Motor neuron (in vitro differentiated cells): ENCODE results near the gene DYNLT2. TPM values are rescaled to one million over a fixed set of nuclear protein-coding genes. Genes with fewer than 3 reads are reported as not detected.

Experiments used
- ATAC-seq, 8 experiments: fragments of 200-7000 bp; cut with Tn5 transposase; replicated peaks in 6 of 8; 2 replicates each; pipeline ENCODE4 v1.8.0; 2021; ENCODE audit warnings: mild to moderate bottlenecking in 8 of 8, moderate library complexity in 8 of 8
- H3K27ac ChIP-seq, 2 donors: fragments of 250-450 bp; sonication (Bioruptor Pico); 2 replicates each; pipeline ENCODE4 v1.9.0; 2021; ENCODE audit warnings: antibody characterized with exemption in 2 of 2, mild to moderate bottlenecking in 2 of 2, moderate library complexity in 1 of 2
- H3K4me1 ChIP-seq, 2 donors: fragments of 250-450 bp; sonication (Bioruptor Pico); replicated peaks in 1 of 2; 2 replicates each; pipeline ENCODE4 v1.6.1; 2021; ENCODE audit warnings: antibody characterized with exemption in 2 of 2, mild to moderate bottlenecking in 2 of 2, moderate library complexity in 1 of 2
- H3K4me3 ChIP-seq, 5 donors: fragments of 250-450 bp; sonication (Bioruptor Pico); 2 replicates each; pipeline ENCODE4 v1.9.0; 2021; ENCODE audit warnings: antibody characterized with exemption in 5 of 5, mild to moderate bottlenecking in 5 of 5, moderate library complexity in 4 of 5
- WGBS, 10 experiments: fragments of 450-650 bp; shearing (Covaris generic); methylation state at CpG; one replicate each; pipeline ENCODE4 v1.0.0; 2022; 5-methylcytosine and 5-hydroxymethylcytosine counted together
- in situ Hi-C, 9 experiments: fragments of 400-800 bp; cut with MboI; loops; one replicate each; pipeline ENCODE4 v1.15.0; 2021; ENCODE audit warnings: low sequenced_read_pairs in 9 of 9, low pct_unique_long_range_greater_than_20kb in 2 of 9; ENCODE audit not compliant: unreplicated experiment in 9 of 9
- total RNA-seq, 8 experiments: library from RNA; unstranded; fragments of 300-600 nt; gene quantifications; 2 replicates each; pipeline versions ENCODE4 v1.2.3 to v1.2.4, GENCODE V29; 2022

DYNLT2 gene
- total RNA-seq, 8 experiments from 2014 or later, result 2.3 to 4.6 (median 3.5) TPM

GRCh38 chr6:169722362-169723199 lies 28.8 kb downstream of the DYNLT2 start:
- Histone ChIP-seq H3K27ac (no peak overlapping the region), H3K4me1 (peaks cover 18 to 29% of the 10 kb centered on the region in 2 donors), H3K4me3 (peak overlapping the region; percentile 48 to 99 (median 77))
- WGBS, 10 experiments, result 0 to 15% (median 4%) methylated on average over 4 to 19 of the region's 22 CpGs; no CpG with 5 or more reads in 1 of the 10 experiments
- in situ Hi-C loops, result no loop called here
- ATAC-seq, result peak in 6 of 8 experiments; percentile 6 to 26 (median 20)

GRCh38 chr6:169720207-169720855 lies 31.0 kb downstream of the DYNLT2 start:
- Histone ChIP-seq H3K4me1 (peaks cover 14 to 16% of the 10 kb centered on the region in 2 donors), H3K27ac (no peak overlapping the region), H3K4me3 (no peak overlapping the region)
- 86 to 100% (median 95%) methylated on average over 1 to 3 of the region's 3 CpGs; no CpG with 5 or more reads in 1 of the 10 experiments for WGBS, 10 experiments
- in situ Hi-C loops, result no loop called here
- no peak for ATAC-seq

GRCh38 chr6:169719117-169719516 lies 32.3 kb downstream of the DYNLT2 start:
- in situ Hi-C loops, result no loop called here
- no peak overlapping the region for H3K4me3 ChIP-seq
- 92 to 100% (median 100%) methylated on average over 1 to 4 of the region's 4 CpGs for WGBS, 10 experiments
- ATAC-seq, result no peak
- no peak overlapping the region for H3K27ac ChIP-seq
- H3K4me1 ChIP-seq, result peaks cover 12 to 16% of the 10 kb centered on the region in 2 donors

GRCh38 chr6:169714595-169714994 lies 36.8 kb downstream of the DYNLT2 start:
- H3K4me1 ChIP-seq, result no peaks in the 10 kb centered on the region
- in situ Hi-C loops, result no loop called here
- no peak overlapping the region for H3K4me3 ChIP-seq
- 91 to 100% (median 98%) methylated on average over 3 to 9 of the region's 9 CpGs for WGBS, 10 experiments
- no peak overlapping the region for H3K27ac ChIP-seq
- ATAC-seq, result no peak

- Histone ChIP-seq H3K4me3 (no peak overlapping the region), H3K4me1 (no peaks in the 10 kb centered on the region), H3K27ac (no peak overlapping the region)
- no peak for ATAC-seq
- WGBS, 10 experiments, result 100% methylated on average over 1 to 2 of the region's 2 CpGs; no CpG with 5 or more reads in 5 of the 10 experiments
- in situ Hi-C loops, result no loop called here
Observed at GRCh38 chr6:169714178-169714577, 37.2 kb downstream of the DYNLT2 start.

GRCh38 chr6:169710009-169710408 lies 41.4 kb downstream of the DYNLT2 start:
- peaks cover 1 to 10% of the 10 kb centered on the region in 2 donors for H3K4me1 ChIP-seq
- no peak overlapping the region for H3K27ac ChIP-seq
- no peak overlapping the region for H3K4me3 ChIP-seq
- 40 to 89% (median 71%) methylated on average over 1 to 3 of the region's 3 CpGs; no CpG with 5 or more reads in 1 of the 10 experiments for WGBS, 10 experiments
- no peak for ATAC-seq
- in situ Hi-C loops, result no loop called here

GRCh38 chr6:169709293-169709692 lies 42.1 kb downstream of the DYNLT2 start:
- Histone ChIP-seq H3K27ac (no peak overlapping the region), H3K4me3 (no peak overlapping the region), H3K4me1 (peaks cover 5 to 17% of the 10 kb centered on the region in 2 donors)
- in situ Hi-C loops, result no loop called here
- ATAC-seq, result no peak

- in situ Hi-C loops, result no loop called here
- Histone ChIP-seq H3K4me3 (no peak overlapping the region), H3K27ac (no peak overlapping the region), H3K4me1 (peaks cover 16 to 31% of the 10 kb centered on the region in 2 donors)
- WGBS, 10 experiments, result 67 to 100% (median 100%) methylated on average over 1 to 2 of the region's 2 CpGs; no CpG with 5 or more reads in 3 of the 10 experiments
- peak in 3 of 8 experiments; percentile 42 to 69 (median 61) for ATAC-seq
Observed at GRCh38 chr6:169707772-169708171, 43.6 kb downstream of the DYNLT2 start.

- in situ Hi-C loops, result no loop called here
- peaks cover 26 to 41% of the 10 kb centered on the region in 2 donors for H3K4me1 ChIP-seq
- H3K27ac ChIP-seq, result peak overlapping the region; percentile 91 to 94
- peak overlapping the region; percentile 71 to 96 (median 95) for H3K4me3 ChIP-seq
- ATAC-seq, result peak in 1 of 8 experiments; percentile 3
- WGBS, 10 experiments, result 0 to 32% (median 2%) methylated on average over 1 to 20 of the region's 22 CpGs; no CpG with 5 or more reads in 2 of the 10 experiments
Observed at GRCh38 chr6:169702840-169703246, 48.5 kb downstream of the DYNLT2 start.

- 0 to 4% (median 0%) methylated on average over 1 to 14 of the region's 92 CpGs; no CpG with 5 or more reads in 6 of the 10 experiments for WGBS, 10 experiments
- ATAC-seq, result peak; percentile 86 to 96 (median 95)
- H3K4me1 ChIP-seq, result peaks cover 26 to 41% of the 10 kb centered on the region in 2 donors
- peak within 1 kb of the TSS; percentile 91 to 94 for H3K27ac ChIP-seq
- H3K4me3 ChIP-seq, result peak within 1 kb of the TSS; percentile 71 to 96 (median 95)
- in situ Hi-C loops, result no loop called here
Observed at GRCh38 chr6:169701954-169702839, 49.2 kb downstream of the DYNLT2 start, which contains the start of the genes C6orf120 and WDR27. Gene C6orf120, plus strand, starts transcription at chr6:169702126. Its CDS starts 334 bp downstream, at chr6:169702460. Gene WDR27, minus strand, starts transcription at chr6:169702029. Its CDS starts 13,024 bp downstream, at chr6:169689005.

- H3K4me1 ChIP-seq, result peaks cover 26 to 41% of the 10 kb centered on the region in 2 donors
Observed at GRCh38 chr6:169701311-169701953, 49.9 kb downstream of the DYNLT2 start.

GRCh38 chr6:169700296-169700695 lies 51.1 kb downstream of the DYNLT2 start:
- Histone ChIP-seq H3K4me3 (peak overlapping the region in 3 of 5 donors; percentile 71 to 96 (median 95)), H3K4me1 (peaks cover 26 to 35% of the 10 kb centered on the region in 2 donors), H3K27ac (no peak overlapping the region)
- in situ Hi-C loops, result no loop called here
- WGBS, 10 experiments, result 0 to 43% (median 12%) methylated on average over 2 to 5 of the region's 5 CpGs; no CpG with 5 or more reads in 2 of the 10 experiments
- peak in 1 of 8 experiments; percentile 0 for ATAC-seq

More at GRCh38 chr6:169701311-169701953, 49.9 kb downstream of the DYNLT2 start:
- H3K27ac ChIP-seq, result peak overlapping the region; percentile 91 to 94
- peak overlapping the region; percentile 71 to 96 (median 95) for H3K4me3 ChIP-seq
- in situ Hi-C loops, result no loop called here
- WGBS, 10 experiments, result 0 to 8% (median 0%) methylated on average over 1 to 33 of the region's 54 CpGs; no CpG with 5 or more reads in 2 of the 10 experiments
- peak in 2 of 8 experiments; percentile 2 to 5 for ATAC-seq
